ENCODE measurements around the gene FAM78A. TPM values are rescaled to one million over a fixed set of nuclear protein-coding genes. Genes with fewer than 3 reads are reported as not detected.
A peak's percentile ranks its signal among the peaks of the same experiment; 100 is the strongest.

The FAM78A gene
- total and polyA plus RNA-seq, 8 donors = 0.85 to 3.5 (median 1.6) TPM; not detected in 1

- H3K27me3 ChIP-seq = peaks cover 0 to 17% (median 0%) of the 10 kb centered on the region in 3 donors
- DNase-seq = peak in 1 of 2 donors; percentile 34
- H3K36me3 ChIP-seq = no peaks in the 10 kb centered on the region
- intact Hi-C loops (cut with DNase I; ENCODE audit: low total_unique reads) = no loop called here
- H3K27ac ChIP-seq = peak overlapping the region in 1 of 5 donors; percentile 46
- H3K4me3 ChIP-seq = no peak overlapping the region
- WGBS, 5 donors = 67 to 75% (median 69%) methylated on average over 19 of the region's 19 CpGs
- no peaks in the 10 kb centered on the region for H3K4me1 ChIP-seq
- no peak for TF ChIP-seq CTCF (IDR thresholded peaks at IDR 0.05)
- no peak for TF ChIP-seq POLR2AphosphoS5 (IDR thresholded peaks at IDR 0.05)
- TF ChIP-seq POLR2A (IDR thresholded peaks at IDR 0.05) = no peak
- no peak for TF ChIP-seq EP300 (IDR thresholded peaks at IDR 0.05)
- no peaks in the 10 kb centered on the region for H3K9me3 ChIP-seq
These were observed 43.8 kb upstream of the FAM78A start for GRCh38 chr9:131320031-131320685.

DNA sequence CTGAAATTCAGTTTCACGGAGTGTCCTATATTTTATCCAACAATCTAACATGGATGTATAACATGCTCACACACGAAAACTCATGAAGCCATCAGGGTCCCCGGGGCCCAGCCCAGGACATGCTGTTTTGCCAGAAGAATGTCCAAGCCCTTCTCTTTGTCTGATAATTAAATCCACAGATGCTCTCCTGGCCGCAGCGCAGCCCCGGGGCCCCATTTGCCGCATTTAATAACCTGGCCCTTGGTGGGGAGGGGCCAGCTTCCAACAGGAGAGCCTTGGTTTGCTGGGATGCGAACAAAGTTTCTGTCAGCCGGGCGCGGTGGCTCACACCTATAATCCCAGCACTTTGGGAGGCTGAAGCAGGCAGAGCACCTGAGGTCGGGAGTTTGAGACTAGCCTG is 43.2 kb upstream of the FAM78A start:
- Histone ChIP-seq H3K4me1 (no peaks in the 10 kb centered on the region), H3K36me3 (no peaks in the 10 kb centered on the region), H3K4me3 (no peak overlapping the region), H3K9me3 (no peaks in the 10 kb centered on the region), H3K27ac (peak overlapping the region in 1 of 5 donors; percentile 46), H3K27me3 (peaks cover 0 to 24% (median 0%) of the 10 kb centered on the region in 3 donors)
- TF ChIP-seq POLR2A (IDR thresholded peaks at IDR 0.05) = no peak
- no peak for TF ChIP-seq POLR2AphosphoS5 (IDR thresholded peaks at IDR 0.05)
- TF ChIP-seq CTCF (IDR thresholded peaks at IDR 0.05) = no peak
- no peak for TF ChIP-seq EP300 (IDR thresholded peaks at IDR 0.05)
- DNase-seq = no peak
- intact Hi-C loops (cut with DNase I; ENCODE audit: low total_unique reads) = no loop called here
- WGBS, 5 donors = 83 to 93% (median 88%) methylated on average over 12 of the region's 12 CpGs

GRCh38 chr9:131318231-131319085 is 42.1 kb upstream of the FAM78A start:
- H3K4me3 ChIP-seq = no peak overlapping the region
- no peak for DNase-seq
- no peaks in the 10 kb centered on the region for H3K4me1 ChIP-seq
- 67 to 83% (median 79%) methylated on average over 23 of the region's 23 CpGs for WGBS, 5 donors
- TF ChIP-seq POLR2AphosphoS5 (IDR thresholded peaks at IDR 0.05) (no peak), CTCF (IDR thresholded peaks at IDR 0.05) (no peak), EP300 (IDR thresholded peaks at IDR 0.05) (no peak), POLR2A (IDR thresholded peaks at IDR 0.05) (no peak)
- intact Hi-C loops (cut with DNase I; ENCODE audit: low total_unique reads) = no loop called here
- H3K9me3 ChIP-seq = no peaks in the 10 kb centered on the region
- peaks cover 0 to 26% (median 0%) of the 10 kb centered on the region in 3 donors for H3K27me3 ChIP-seq
- no peak overlapping the region for H3K27ac ChIP-seq
- H3K36me3 ChIP-seq = no peaks in the 10 kb centered on the region

- H3K27me3 ChIP-seq = peaks cover 0 to 26% (median 0%) of the 10 kb centered on the region in 3 donors
- DNase-seq = peak in 1 of 2 donors; percentile 43
- no peak overlapping the region for H3K4me3 ChIP-seq
- H3K36me3 ChIP-seq = peaks cover 0 to 2% (median 0%) of the 10 kb centered on the region in 4 donors
- intact Hi-C loops (cut with DNase I; ENCODE audit: low total_unique reads) = no loop called here
- no peaks in the 10 kb centered on the region for H3K9me3 ChIP-seq
- H3K27ac ChIP-seq = no peak overlapping the region
- WGBS, 5 donors = 70 to 80% (median 74%) methylated on average over 21 to 28 of the region's 28 CpGs
- H3K4me1 ChIP-seq = peaks cover 0 to 6% (median 3%) of the 10 kb centered on the region in 4 donors
- TF ChIP-seq CTCF (IDR thresholded peaks at IDR 0.05) (no peak), EP300 (IDR thresholded peaks at IDR 0.05) (no peak), POLR2AphosphoS5 (IDR thresholded peaks at IDR 0.05) (no peak), POLR2A (IDR thresholded peaks at IDR 0.05) (no peak)
These were observed 36.8 kb upstream of the FAM78A start for GRCh38 chr9:131312822-131313770.
